Mucosa of descending colon (tissue), 3 donors: Measurements from ENCODE around the gene DDX27. TPM values are rescaled to one million over a fixed set of nuclear protein-coding genes. Genes with fewer than 3 reads are reported as not detected.

ENCODE experiments used
- ATAC-seq: fragments of 200-7000 bp; cut with Tn5 transposase; one replicate; pipeline ENCODE4 v1.9.1; 2020; ENCODE audit warnings: mild to moderate bottlenecking, moderate library complexity
- DNase-seq, 3 donors: peaks; one replicate each; pipeline ENCODE4 v3.0.0-alpha.2; 2020
- H3K36me3 ChIP-seq: fragments of 200-600 bp; one replicate; pipeline ENCODE4 v1.8.0; 2021; ENCODE audit warnings: low read depth, mild to moderate bottlenecking
- H3K4me1 ChIP-seq: fragments of 200-600 bp; one replicate; pipeline ENCODE4 v1.8.0; 2021; ENCODE audit warnings: low read depth, mild to moderate bottlenecking
- H3K4me3 ChIP-seq: fragments of 200-600 bp; one replicate; pipeline ENCODE4 v1.8.0; 2021; ENCODE audit warnings: mild to moderate bottlenecking
- H3K9me3 ChIP-seq: fragments of 200-600 bp; one replicate; pipeline ENCODE4 v1.8.0; 2021; ENCODE audit warnings: mild to moderate bottlenecking
- CTCF ChIP-seq: fragments of 200-600 bp; IDR thresholded peaks from one replicate; pipeline ENCODE4 v1.8.0; 2022; ENCODE audit warnings: antibody characterized with exemption, mild to moderate bottlenecking
- intact Hi-C, 2 donors: fragments of 100-400 bp; cut with DNase I in 1 of 2; cut with micrococcal nuclease in 1 of 2; formaldehyde crosslinking; loops; one replicate each; pipeline versions ENCODE4 v1.11.0 to v1.11.1; 2022; cut with DNase I, micrococcal nuclease
- total RNA-seq, 3 donors: library from RNA; stranded (reverse); fragmentation: NEBNext Ultra II Directional in 2 of 3; extraction: Animal tissue kit (Norgen Biotek cat#: 25700) in 2 of 3; gene quantifications; one replicate each; pipeline versions ENCODE4 v1.2.1 to v1.2.4, GENCODE V29; 2021 to 2023
- donor health status: DM: no; HTN: no; CAD: no; lungs with moderate emphysema.
- donor health status: DM: no; HTN: no; CAD: no.
- donor health status: DM: no; HTN: yes; CAD: no.

The DDX27 gene
- total RNA-seq, 3 donors from 2014 or later: 27.1 to 32.8 (median 32.5) TPM

- peaks cover 32% of the 10 kb centered on the region for H3K36me3 ChIP-seq
- ATAC-seq: no peak
- no peak for DNase-seq
- no peak for TF ChIP-seq CTCF
- intact Hi-C loops: no loop called here
- H3K4me1 ChIP-seq: no peaks in the 10 kb centered on the region
- no peaks in the 10 kb centered on the region for H3K9me3 ChIP-seq
- no peak overlapping the region for H3K4me3 ChIP-seq
Observed at GRCh38 chr20:49256261-49256660, 37.0 kb downstream of the DDX27 start.

DNA sequence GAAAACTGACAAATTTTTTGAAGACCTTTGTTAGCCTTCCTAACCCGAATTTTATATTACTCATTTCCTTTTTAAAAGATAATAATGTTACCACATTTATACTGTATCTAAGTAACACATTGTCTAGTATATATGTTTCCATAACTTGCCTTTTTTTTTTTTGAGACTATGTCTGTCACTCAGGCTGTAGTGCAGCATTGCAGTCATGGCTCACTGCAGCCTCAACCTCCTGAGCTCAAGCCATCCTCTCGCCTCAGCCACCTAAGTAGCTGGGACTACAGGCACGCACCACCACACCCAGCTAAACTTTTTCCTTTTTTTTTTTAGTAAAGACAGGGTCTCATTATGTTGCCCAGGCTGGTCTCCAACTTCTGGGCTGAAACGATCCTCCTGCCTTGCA is 40.1 kb downstream of the DDX27 start:
- no peak for TF ChIP-seq CTCF
- H3K36me3 ChIP-seq: peaks cover 41% of the 10 kb centered on the region
- intact Hi-C loops: no loop called here

DNA sequence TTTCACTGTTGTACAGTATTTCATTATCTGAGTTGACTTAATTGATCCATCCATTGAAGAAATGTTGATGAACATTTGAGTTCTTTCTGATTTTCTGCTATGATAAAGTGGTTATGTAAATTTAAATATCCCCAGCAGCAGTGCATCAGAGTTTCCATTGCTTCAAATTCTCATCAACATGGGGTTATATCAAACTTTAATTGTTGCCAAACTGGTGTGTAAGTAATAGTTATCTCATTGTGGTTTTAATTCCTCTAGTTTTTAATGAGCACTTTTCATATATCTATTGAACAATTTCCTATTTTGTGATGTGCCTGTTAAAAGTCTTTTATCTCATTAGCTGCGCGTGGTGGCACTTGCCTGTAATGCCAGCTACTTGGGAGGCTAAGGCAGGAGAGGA is 40.6 kb downstream of the DDX27 start:
- peaks cover 41% of the 10 kb centered on the region for H3K36me3 ChIP-seq
- DNase-seq: no peak
- intact Hi-C loops: no loop called here
- no peak overlapping the region for H3K4me3 ChIP-seq
- no peaks in the 10 kb centered on the region for H3K4me1 ChIP-seq
- no peak for TF ChIP-seq CTCF
- H3K9me3 ChIP-seq: no peaks in the 10 kb centered on the region
- no peak for ATAC-seq

More for the DNA sequence above, 40.1 kb downstream of the DDX27 start:
- ATAC-seq (no peak), DNase-seq (no peak)
- H3K9me3 ChIP-seq: no peaks in the 10 kb centered on the region
- H3K4me3 ChIP-seq: no peak overlapping the region
- H3K4me1 ChIP-seq: no peaks in the 10 kb centered on the region

DNA sequence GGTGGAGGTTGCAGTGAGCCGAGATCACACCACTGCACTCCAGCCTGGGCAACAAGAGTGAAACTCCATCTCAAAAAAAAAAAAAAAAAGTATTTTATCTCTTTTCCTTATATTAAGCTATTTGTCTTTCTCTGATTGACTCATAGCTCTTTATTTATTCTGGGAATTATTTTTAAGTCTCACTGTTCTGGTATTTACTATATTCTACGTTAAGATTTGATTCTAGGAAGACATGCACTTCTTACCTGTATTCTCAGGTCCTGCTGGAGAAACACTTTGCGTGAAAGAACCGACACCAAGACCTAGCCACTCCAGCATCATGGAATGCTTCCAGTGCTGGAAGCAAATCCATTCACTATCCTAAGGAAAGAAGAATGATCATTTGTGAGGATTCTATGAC is 41.0 kb downstream of the DDX27 start:
- H3K4me1 ChIP-seq: no peaks in the 10 kb centered on the region
- DNase-seq (no peak), ATAC-seq (no peak)
- no peaks in the 10 kb centered on the region for H3K9me3 ChIP-seq
- intact Hi-C loops: no loop called here
- H3K4me3 ChIP-seq: no peak overlapping the region
- no peak for TF ChIP-seq CTCF
- H3K36me3 ChIP-seq: peaks cover 39% of the 10 kb centered on the region

DNA sequence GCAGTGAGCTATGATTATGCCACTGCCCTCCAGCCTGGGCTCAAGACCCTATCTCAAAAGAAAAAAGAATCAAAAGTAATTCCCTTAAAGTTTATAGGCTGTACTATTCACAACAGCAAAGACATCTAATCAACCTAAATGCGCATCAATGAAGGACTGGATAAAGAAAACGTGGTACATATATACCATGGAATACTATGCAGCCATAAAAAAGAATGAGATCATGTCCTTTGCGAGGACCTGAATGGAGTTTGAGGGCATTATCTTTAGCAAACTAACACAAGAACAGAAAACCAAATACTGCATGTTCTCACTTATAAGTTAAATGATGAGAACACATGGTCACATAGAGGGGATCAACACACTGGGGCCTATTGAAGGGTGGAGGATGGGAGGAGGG is 42.0 kb downstream of the DDX27 start:
- Histone ChIP-seq H3K4me1 (no peaks in the 10 kb centered on the region), H3K9me3 (no peaks in the 10 kb centered on the region), H3K36me3 (peaks cover 32% of the 10 kb centered on the region), H3K4me3 (no peak overlapping the region)
- no peak for DNase-seq
- ATAC-seq: no peak
- no peak for TF ChIP-seq CTCF
- intact Hi-C loops: no loop called here

DNA sequence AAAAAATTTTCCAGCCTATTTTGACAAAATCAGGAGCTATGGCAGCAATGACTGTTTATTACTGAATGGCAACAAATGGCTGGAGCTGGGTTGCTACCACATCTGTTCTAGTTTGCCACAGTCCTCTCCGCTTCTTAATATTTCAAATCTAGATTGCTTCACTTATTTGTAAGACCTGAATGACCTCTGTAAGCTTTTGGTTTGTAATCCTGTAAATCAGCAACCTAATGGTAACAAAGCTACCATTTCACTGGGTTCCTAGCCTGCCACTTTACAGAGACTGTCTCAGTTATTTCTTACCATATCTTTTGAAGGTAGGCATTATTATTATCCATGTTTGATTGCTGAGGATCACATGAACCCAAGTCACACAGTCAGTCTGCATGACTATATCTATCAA is 43.2 kb downstream of the DDX27 start:
- Histone ChIP-seq H3K4me3 (no peak overlapping the region), H3K4me1 (no peaks in the 10 kb centered on the region), H3K9me3 (no peaks in the 10 kb centered on the region), H3K36me3 (peaks cover 19% of the 10 kb centered on the region)
- DNase-seq (no peak), ATAC-seq (no peak)
- intact Hi-C loops: no loop called here
- no peak for TF ChIP-seq CTCF
